CD14-positive monocyte (primary cell): ENCODE measurements around the gene OGFOD3. TPM values are rescaled to one million over a fixed set of nuclear protein-coding genes. Genes with fewer than 3 reads are reported as not detected.

Experiments used
- DNase-seq, 3 donors: peaks; one replicate each; pipeline ENCODE4 v3.0.0-alpha.2; 2011 to 2022
- H2AFZ ChIP-seq: 2 replicates; pipeline ENCODE4 v1.6.0; 2012; ENCODE audit warnings: mild to moderate bottlenecking, low read depth, low read length, inconsistent platforms; ENCODE audit not compliant: insufficient read depth, poor library complexity, severe bottlenecking
- H3K27ac ChIP-seq, 2 donors: 1 replicate in 1 of 2; 2 replicates in 1 of 2; pipeline ENCODE4 v1.5.1; 2012 to 2013; ENCODE audit warnings: low read length in 2 of 2, control low read depth in 1 of 2, inconsistent platforms in 1 of 2, low read depth in 1 of 2, mild to moderate bottlenecking in 1 of 2
- H3K27me3 ChIP-seq, 2 donors: one replicate each; pipeline versions ENCODE4 v1.6.0 to v1.6.1; 2011 to 2013; ENCODE audit warnings: low read length in 2 of 2; ENCODE audit not compliant: control insufficient read depth in 2 of 2, insufficient read depth in 2 of 2
- H3K36me3 ChIP-seq, 2 donors: replicated peaks in 1 of 2; 1 replicate in 1 of 2; 2 replicates in 1 of 2; pipeline versions ENCODE4 v1.5.1 to v1.6.1; 2012 to 2013; ENCODE audit warnings: low read length in 2 of 2, control low read depth in 1 of 2, inconsistent platforms in 1 of 2, mild to moderate bottlenecking in 1 of 2; ENCODE audit not compliant: insufficient read depth in 2 of 2, control insufficient read depth in 1 of 2
- H3K4me1 ChIP-seq, 2 donors: 1 replicate in 1 of 2; 2 replicates in 1 of 2; pipeline versions ENCODE4 v1.5.1 to v1.6.1; 2012 to 2013; ENCODE audit warnings: low read length in 2 of 2, control low read depth in 1 of 2, inconsistent platforms in 1 of 2, mild to moderate bottlenecking in 1 of 2, moderate library complexity in 1 of 2; ENCODE audit not compliant: insufficient read depth in 2 of 2, control insufficient read depth in 1 of 2
- H3K4me2 ChIP-seq: replicated peaks from 2 replicates; pipeline ENCODE3; 2012; ENCODE audit warnings: low read length, moderate library complexity, mild to moderate bottlenecking; ENCODE audit not compliant: poor library complexity, severe bottlenecking; ENCODE audit errors: extremely low read depth
- H3K4me3 ChIP-seq, 3 experiments: fragments of 200-600 bp in 1 of 3; sonication (generic) in 1 of 3; replicated peaks in 1 of 3; 1 replicate in 2 of 3; 2 replicates in 1 of 3; pipeline ENCODE4 v1.5.1; 2011 to 2013; ENCODE audit warnings: low read length in 3 of 3, mild to moderate bottlenecking in 3 of 3, control low read depth in 2 of 3, low read depth in 2 of 3, inconsistent platforms in 1 of 3, moderate library complexity in 1 of 3
- H3K79me2 ChIP-seq: 2 replicates; pipeline ENCODE4 v1.6.0; 2012; ENCODE audit warnings: mild to moderate bottlenecking, control low read depth, inconsistent platforms, low read length, moderate library complexity; ENCODE audit not compliant: insufficient read depth
- H3K9ac ChIP-seq: 2 replicates; pipeline ENCODE4 v1.6.0; 2017; ENCODE audit warnings: low read length, mild to moderate bottlenecking; ENCODE audit not compliant: insufficient read depth, poor library complexity, severe bottlenecking
- H3K9me3 ChIP-seq, 2 donors: replicated peaks in 1 of 2; 1 replicate in 1 of 2; 2 replicates in 1 of 2; pipeline versions ENCODE4 v1.5.1 to v1.6.1; 2012 to 2013; ENCODE audit warnings: low read length in 2 of 2, control low read depth in 1 of 2; ENCODE audit not compliant: control insufficient read depth in 1 of 2, insufficient read depth in 1 of 2
- H4K20me1 ChIP-seq: 2 replicates; pipeline ENCODE4 v1.6.0; 2012; ENCODE audit warnings: mild to moderate bottlenecking, low read length, control low read depth, moderate library complexity; ENCODE audit not compliant: insufficient read depth
- H3K27ac Mint-ChIP-seq, 7 donors: one replicate each; pipeline ENCODE4 v1.8.0; 2020; ENCODE audit warnings: mild to moderate bottlenecking in 7 of 7, mixed read lengths in 7 of 7, moderate library complexity in 6 of 7, inconsistent platforms in 2 of 7
- H3K27me3 Mint-ChIP-seq, 3 donors: one replicate each; pipeline ENCODE4 v1.8.0; 2021 to 2022; ENCODE audit warnings: low read depth in 3 of 3, mild to moderate bottlenecking in 3 of 3, mixed read lengths in 3 of 3, moderate library complexity in 3 of 3, inconsistent platforms in 1 of 3
- H3K36me3 Mint-ChIP-seq, 2 donors: one replicate each; pipeline ENCODE4 v1.8.0; 2020; ENCODE audit warnings: mixed read lengths in 2 of 2, inconsistent platforms in 1 of 2, mild to moderate bottlenecking in 1 of 2
- H3K4me1 Mint-ChIP-seq: one replicate; pipeline ENCODE4 v1.8.0; 2020; ENCODE audit warnings: mild to moderate bottlenecking, mixed read lengths
- H3K4me3 Mint-ChIP-seq, 2 donors: one replicate each; pipeline ENCODE4 v1.8.0; 2020; ENCODE audit warnings: mild to moderate bottlenecking in 2 of 2, mixed read lengths in 2 of 2, moderate library complexity in 1 of 2
- H3K9me3 Mint-ChIP-seq, 7 donors: one replicate each; pipeline ENCODE4 v1.8.0; 2020 to 2022; ENCODE audit warnings: mixed read lengths in 7 of 7, mild to moderate bottlenecking in 6 of 7, moderate library complexity in 6 of 7, inconsistent platforms in 2 of 7
- WGBS: methylation state at CpG from one replicate; pipeline ENCODE4 v1.1.5; 2013; ENCODE audit warnings: missing lambda C conversion rate; ENCODE audit not compliant: insufficient coverage; 5-methylcytosine and 5-hydroxymethylcytosine counted together
- intact Hi-C, 2 donors: fragments of 100-400 bp; cut with micrococcal nuclease; formaldehyde crosslinking; loops; one replicate each; pipeline versions ENCODE4 v1.15.0 to v1.15.1; 2023
- polyA plus RNA-seq, 3 donors: library from polyadenylated mRNA; depleted of rRNA in 1 of 3; unstranded in 2 of 3; stranded (reverse) in 1 of 3; fragments of 300-500 nt in 2 of 3; fragments of >200 nt in 1 of 3; fragmentation: Illumina TruSeq in 2 of 3; gene quantifications; 1 replicate in 2 of 3; 2 replicates in 1 of 3; pipeline ENCODE4 v1.2.3, GENCODE V29; 2012 to 2021
- TF ChIP-seq, protein P1 (sequence below): fragments of 200-600 bp; IDR thresholded peaks from one replicate; pipeline ENCODE4 v1.8.0; 2022; ENCODE audit warnings: antibody characterized with exemption, mild to moderate bottlenecking

Gene OGFOD3
- polyA plus RNA-seq, 3 donors: 17.9 to 36.4 (median 25.2) TPM

DNA sequence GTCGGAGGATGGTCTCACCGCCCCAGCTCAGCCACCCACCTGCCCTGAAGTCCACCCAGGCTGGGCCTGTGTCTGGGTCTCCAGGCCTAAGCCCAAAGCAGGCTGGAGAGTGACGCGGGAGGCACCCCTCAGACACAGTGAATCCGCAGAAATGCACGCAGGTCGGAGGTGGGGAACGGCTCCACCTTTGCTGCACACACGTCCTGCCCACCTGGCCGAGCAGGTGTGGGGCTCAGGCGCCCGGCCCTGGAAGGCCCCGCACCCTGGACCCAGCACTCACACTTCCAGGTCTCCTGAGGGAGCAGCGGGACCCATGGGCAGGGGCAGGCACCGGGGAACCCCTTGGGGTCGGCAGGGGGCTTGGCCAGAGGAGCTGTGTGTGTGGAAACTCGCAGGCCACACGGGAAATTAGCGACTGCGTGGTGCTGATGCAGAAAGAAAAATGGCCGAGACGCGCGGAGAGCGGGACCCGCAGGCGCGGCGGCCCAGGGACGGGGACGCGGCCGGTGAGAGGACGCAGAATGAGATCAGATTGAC lies 21.5 kb upstream of the OGFOD3 start:
- WGBS: 94% methylated on average over 28 of the region's 34 CpGs
- Histone ChIP-seq H4K20me1 (peaks cover 57% of the 10 kb centered on the region), H3K4me2 (peak overlapping the region; percentile 79), H3K79me2 (peaks cover 16% of the 10 kb centered on the region), H2AFZ (no peak overlapping the region), H3K27ac (peak overlapping the region; percentile 61 to 75), H3K4me3 (peak overlapping the region in 2 of 3 experiments; percentile 12 to 69), H3K9ac (peak overlapping the region; percentile 4), H3K9me3 (no peaks in the 10 kb centered on the region), H3K36me3 (peaks cover 40 to 46% of the 10 kb centered on the region in 2 donors), H3K27me3 (no peaks in the 10 kb centered on the region), H3K4me1 (peaks cover 30 to 32% of the 10 kb centered on the region in 2 donors)
- Mint-ChIP-seq H3K4me1 (peaks cover 26% of the 10 kb centered on the region), H3K4me3 (peak overlapping the region; percentile 27 to 90), H3K9me3 (no peaks in the 10 kb centered on the region), H3K27me3 (no peaks in the 10 kb centered on the region), H3K36me3 (peaks cover 24 to 42% of the 10 kb centered on the region in 2 donors), H3K27ac (peak overlapping the region; percentile 84 to 95 (median 94))
- intact Hi-C loops: no loop called here
- DNase-seq: no peak
- TF ChIP-seq, protein P1, sequence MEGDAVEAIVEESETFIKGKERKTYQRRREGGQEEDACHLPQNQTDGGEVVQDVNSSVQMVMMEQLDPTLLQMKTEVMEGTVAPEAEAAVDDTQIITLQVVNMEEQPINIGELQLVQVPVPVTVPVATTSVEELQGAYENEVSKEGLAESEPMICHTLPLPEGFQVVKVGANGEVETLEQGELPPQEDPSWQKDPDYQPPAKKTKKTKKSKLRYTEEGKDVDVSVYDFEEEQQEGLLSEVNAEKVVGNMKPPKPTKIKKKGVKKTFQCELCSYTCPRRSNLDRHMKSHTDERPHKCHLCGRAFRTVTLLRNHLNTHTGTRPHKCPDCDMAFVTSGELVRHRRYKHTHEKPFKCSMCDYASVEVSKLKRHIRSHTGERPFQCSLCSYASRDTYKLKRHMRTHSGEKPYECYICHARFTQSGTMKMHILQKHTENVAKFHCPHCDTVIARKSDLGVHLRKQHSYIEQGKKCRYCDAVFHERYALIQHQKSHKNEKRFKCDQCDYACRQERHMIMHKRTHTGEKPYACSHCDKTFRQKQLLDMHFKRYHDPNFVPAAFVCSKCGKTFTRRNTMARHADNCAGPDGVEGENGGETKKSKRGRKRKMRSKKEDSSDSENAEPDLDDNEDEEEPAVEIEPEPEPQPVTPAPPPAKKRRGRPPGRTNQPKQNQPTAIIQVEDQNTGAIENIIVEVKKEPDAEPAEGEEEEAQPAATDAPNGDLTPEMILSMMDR: no peak

GRCh38 chr17:82439194-82439828 lies 20.9 kb upstream of the OGFOD3 start:
- H3K9me3 Mint-ChIP-seq: no peaks in the 10 kb centered on the region
- H3K9me3 ChIP-seq: no peaks in the 10 kb centered on the region
- H3K4me1 ChIP-seq: peaks cover 32 to 36% of the 10 kb centered on the region in 2 donors
- no peak overlapping the region for H3K27ac ChIP-seq
- 96% methylated on average over 27 of the region's 29 CpGs for WGBS
- peak overlapping the region; percentile 4 for H3K9ac ChIP-seq
- H3K27ac Mint-ChIP-seq: peak overlapping the region in 1 of 7 donors; percentile 35
- H3K36me3 ChIP-seq: peaks cover 34 to 41% of the 10 kb centered on the region in 2 donors
- peaks cover 28% of the 10 kb centered on the region for H3K4me1 Mint-ChIP-seq
- TF ChIP-seq, protein P1: no peak
- H4K20me1 ChIP-seq: peaks cover 51% of the 10 kb centered on the region
- DNase-seq: no peak
- H2AFZ ChIP-seq: no peak overlapping the region
- H3K4me2 ChIP-seq: no peak overlapping the region
- intact Hi-C loops: no loop called here
- H3K79me2 ChIP-seq: peaks cover 10% of the 10 kb centered on the region
- no peak overlapping the region for H3K4me3 ChIP-seq
- H3K36me3 Mint-ChIP-seq: peaks cover 22 to 36% of the 10 kb centered on the region in 2 donors
- no peaks in the 10 kb centered on the region for H3K27me3 ChIP-seq
- no peak overlapping the region for H3K4me3 Mint-ChIP-seq
- no peaks in the 10 kb centered on the region for H3K27me3 Mint-ChIP-seq
